IPS DF 4.7 (cell line): ENCODE results near the gene FARSB.

Source experiments
- DNase-seq: peaks from one replicate; pipeline ENCODE4 v3.0.0-alpha.2; 2013; ENCODE audit warnings: low spot score; ENCODE audit errors: extremely low read depth

FARSB gene

GRCh38 chr2:222561817-222562645 lies 93.9 kb downstream of the FARSB start:
- DNase-seq: peak; percentile 53

GRCh38 chr2:222561151-222561550 lies 94.7 kb downstream of the FARSB start:
- no peak for DNase-seq

GRCh38 chr2:222554517-222554916 lies 101.4 kb downstream of the FARSB start:
- no peak for DNase-seq

GRCh38 chr2:222548992-222549391 lies 106.9 kb downstream of the FARSB start:
- DNase-seq: peak; percentile 14

GRCh38 chr2:222547083-222547482 lies 108.8 kb downstream of the FARSB start:
- DNase-seq: no peak

GRCh38 chr2:222545823-222546795 lies 109.8 kb downstream of the FARSB start:
- DNase-seq: no peak

- no peak for DNase-seq
These were observed 111.2 kb downstream of the FARSB start for GRCh38 chr2:222544661-222545060.

- DNase-seq: no peak
These were observed 117.4 kb downstream of the FARSB start for GRCh38 chr2:222538535-222538934.

GRCh38 chr2:222535477-222535876 lies 120.4 kb downstream of the FARSB start:
- DNase-seq: no peak

- no peak for DNase-seq
These were observed 123.6 kb downstream of the FARSB start for GRCh38 chr2:222532315-222532714.

- DNase-seq: no peak
These were observed 129.2 kb downstream of the FARSB start for GRCh38 chr2:222526480-222527277.

GRCh38 chr2:222525811-222526210 lies 130.1 kb downstream of the FARSB start:
- DNase-seq: no peak

- DNase-seq: no peak
These were observed 131.9 kb downstream of the FARSB start for GRCh38 chr2:222523783-222524544.

- no peak for DNase-seq
These were observed 133.8 kb downstream of the FARSB start for GRCh38 chr2:222522082-222522481.

- no peak for DNase-seq
These were observed 134.8 kb downstream of the FARSB start for GRCh38 chr2:222521099-222521498.
